ENCODE results near the gene CAVIN3. TPM values are rescaled to one million over a fixed set of nuclear protein-coding genes. Genes with fewer than 3 reads are reported as not detected.

The CAVIN3 gene
- total RNA-seq, 2 donors from 2014 or later: 46.1 to 92.4 TPM

GRCh38 chr11:6353367-6353987, 33.2 kb upstream of the CAVIN3 start:
- H3K9me3 ChIP-seq: no peaks in the 10 kb centered on the region
- intact Hi-C loops (cut with DNase I): loop anchor here (5.0 kb wide), 1 partner anchor 101 kb away; no protein-coding TSS in a partner anchor
- peak; percentile 22 for DNase-seq (ENCODE audit: low spot score)
- H3K27me3 ChIP-seq (replicated peaks; ENCODE audit: insufficient read depth): no peaks in the 10 kb centered on the region
- no peak overlapping the region for H3K4me3 ChIP-seq
- TF ChIP-seq CTCF (IDR thresholded peaks at IDR 0.05) (peak; percentile 74 to 84 (median 81)), POLR2A (IDR thresholded peaks at IDR 0.05) (no peak), POLR2AphosphoS5 (IDR thresholded peaks at IDR 0.05) (no peak)
- WGBS: 10% methylated on average over 5 of the region's 5 CpGs
- no peak overlapping the region for H3K27ac ChIP-seq
- no peaks in the 10 kb centered on the region for H3K36me3 ChIP-seq
- H3K4me1 ChIP-seq (replicated peaks): no peaks in the 10 kb centered on the region

GRCh38 chr11:6351782-6352382, 31.6 kb upstream of the CAVIN3 start:
- intact Hi-C loops (cut with DNase I): loop anchor here (5.0 kb wide), 1 partner anchor 100 kb away; no protein-coding TSS in a partner anchor
- TF ChIP-seq POLR2AphosphoS5 (IDR thresholded peaks at IDR 0.05): no peak
- Histone ChIP-seq H3K36me3 (no peaks in the 10 kb centered on the region), H3K4me1 (replicated peaks) (no peaks in the 10 kb centered on the region), H3K4me3 (no peak overlapping the region), H3K9me3 (no peaks in the 10 kb centered on the region), H3K27me3 (replicated peaks; ENCODE audit: insufficient read depth) (no peaks in the 10 kb centered on the region), H3K27ac (no peak overlapping the region)
- WGBS: 66% methylated on average over 5 of the region's 5 CpGs
- no peak for DNase-seq (ENCODE audit: low spot score)

GRCh38 chr11:6350486-6350885, 30.2 kb upstream of the CAVIN3 start:
- no peaks in the 10 kb centered on the region for H3K4me1 ChIP-seq (replicated peaks)
- TF ChIP-seq CTCF (IDR thresholded peaks at IDR 0.05) (no peak), POLR2A (IDR thresholded peaks at IDR 0.05) (no peak), POLR2AphosphoS5 (IDR thresholded peaks at IDR 0.05) (no peak)
- no peak overlapping the region for H3K4me3 ChIP-seq
- H3K27me3 ChIP-seq (replicated peaks; ENCODE audit: insufficient read depth): no peaks in the 10 kb centered on the region
- 85% methylated on average over 2 of the region's 2 CpGs for WGBS
- H3K36me3 ChIP-seq: no peaks in the 10 kb centered on the region
- no peaks in the 10 kb centered on the region for H3K9me3 ChIP-seq
- H3K27ac ChIP-seq: no peak overlapping the region
- intact Hi-C loops (cut with DNase I): loop anchor here (5.0 kb wide), 1 partner anchor 98 kb away; no protein-coding TSS in a partner anchor
- DNase-seq (ENCODE audit: low spot score): no peak

- intact Hi-C loops (cut with DNase I): loop anchor here (5.0 kb wide), 1 partner anchor 98 kb away; no protein-coding TSS in a partner anchor
- TF ChIP-seq POLR2AphosphoS5 (IDR thresholded peaks at IDR 0.05): no peak
- TF ChIP-seq CTCF (IDR thresholded peaks at IDR 0.05): no peak
- no peak for TF ChIP-seq POLR2A (IDR thresholded peaks at IDR 0.05)
- Histone ChIP-seq H3K27me3 (replicated peaks; ENCODE audit: insufficient read depth) (no peaks in the 10 kb centered on the region), H3K4me1 (replicated peaks) (no peaks in the 10 kb centered on the region), H3K9me3 (no peaks in the 10 kb centered on the region), H3K27ac (no peak overlapping the region), H3K4me3 (no peak overlapping the region), H3K36me3 (no peaks in the 10 kb centered on the region)
- DNase-seq (ENCODE audit: low spot score): no peak
These were observed 29.7 kb upstream of the CAVIN3 start for GRCh38 chr11:6350043-6350442.

GRCh38 chr11:6345366-6345765, 25.1 kb upstream of the CAVIN3 start:
- H3K27me3 ChIP-seq (replicated peaks; ENCODE audit: insufficient read depth): no peaks in the 10 kb centered on the region
- no peaks in the 10 kb centered on the region for H3K4me1 ChIP-seq (replicated peaks)
- WGBS: 100% methylated on average over 1 of the region's 1 CpG
- no peaks in the 10 kb centered on the region for H3K9me3 ChIP-seq
- intact Hi-C loops (cut with DNase I): no loop called here
- no peak overlapping the region for H3K27ac ChIP-seq
- no peak for TF ChIP-seq CTCF (IDR thresholded peaks at IDR 0.05)
- no peak for TF ChIP-seq POLR2AphosphoS5 (IDR thresholded peaks at IDR 0.05)
- no peak for TF ChIP-seq POLR2A (IDR thresholded peaks at IDR 0.05)
- H3K4me3 ChIP-seq: no peak overlapping the region
- no peak for DNase-seq (ENCODE audit: low spot score)
- H3K36me3 ChIP-seq: no peaks in the 10 kb centered on the region
